ENCODE data around the gene NRP2.

NRP2 gene

GRCh38 chr2:205682239-205682970, at the start of gene NRP2:
Gene NRP2 (plus strand): TSS chr2:205682501. CDS start chr2:205683291, 790 bp downstream.
- Histone ChIP-seq H3K9me3 (ENCODE audit: insufficient read depth, low read length, severe bottlenecking) (no peaks in the 10 kb centered on the region), H3K27ac (ENCODE audit: low read length) (no peak within 1 kb of the TSS), H3K27me3 (ENCODE audit: insufficient read depth, low read length, poor library complexity) (no peaks in the 10 kb centered on the region), H3K4me1 (ENCODE audit: insufficient read depth, low read length) (no peaks in the 10 kb centered on the region), H3K79me2 (ENCODE audit: insufficient read depth, low read length) (no peaks in the 10 kb centered on the region), H3K9ac (ENCODE audit: low read depth, low read length) (no peak within 1 kb of the TSS), H3K4me2 (ENCODE audit: insufficient read depth, low read length) (no peak within 1 kb of the TSS), H3K36me3 (ENCODE audit: insufficient read depth, low read length) (no peaks in the 10 kb centered on the region), H3K4me3 (ENCODE audit: low read depth in 1 of 2, low read length in 2 of 2) (no peak within 1 kb of the TSS), H4K20me1 (ENCODE audit: insufficient read depth, low read length) (no peaks in the 10 kb centered on the region), H2AFZ (ENCODE audit: low read depth, low read length) (no peak within 1 kb of the TSS)
- ATAC-seq (ENCODE audit: insufficient read depth, low read depth) (no peak), DNase-seq (no peak)
- TF ChIP-seq CTCF (IDR thresholded peaks at IDR 0.05; ENCODE audit: borderline replicate concordance, extremely low read depth, low read length, poor library complexity, severe bottlenecking) = no peak
- no peak for TF ChIP-seq EZH2 (IDR thresholded peaks at IDR 0.05; ENCODE audit: borderline replicate concordance, low read depth, low read length, severe bottlenecking)

- Histone ChIP-seq H3K36me3 (ENCODE audit: insufficient read depth, low read length) (no peaks in the 10 kb centered on the region), H3K4me3 (ENCODE audit: low read depth in 1 of 2, low read length in 2 of 2) (no peak overlapping the region), H4K20me1 (ENCODE audit: insufficient read depth, low read length) (no peaks in the 10 kb centered on the region), H3K79me2 (ENCODE audit: insufficient read depth, low read length) (no peaks in the 10 kb centered on the region), H3K9ac (ENCODE audit: low read depth, low read length) (no peak overlapping the region), H3K27ac (ENCODE audit: low read length) (no peak overlapping the region), H3K4me1 (ENCODE audit: insufficient read depth, low read length) (no peaks in the 10 kb centered on the region), H2AFZ (ENCODE audit: low read depth, low read length) (no peak overlapping the region), H3K27me3 (ENCODE audit: insufficient read depth, low read length, poor library complexity) (no peaks in the 10 kb centered on the region), H3K9me3 (ENCODE audit: insufficient read depth, low read length, severe bottlenecking) (no peaks in the 10 kb centered on the region), H3K4me2 (ENCODE audit: insufficient read depth, low read length) (no peak overlapping the region)
- ATAC-seq (ENCODE audit: insufficient read depth, low read depth) (no peak), DNase-seq (no peak)
- TF ChIP-seq EZH2 (IDR thresholded peaks at IDR 0.05; ENCODE audit: borderline replicate concordance, low read depth, low read length, severe bottlenecking) = no peak
- TF ChIP-seq CTCF (IDR thresholded peaks at IDR 0.05; ENCODE audit: borderline replicate concordance, extremely low read depth, low read length, poor library complexity, severe bottlenecking) = no peak
Measured at GRCh38 chr2:205633994-205634393, 48.3 kb upstream of the NRP2 start.

- H3K4me3 ChIP-seq (ENCODE audit: low read depth in 1 of 2, low read length in 2 of 2) = no peak overlapping the region
- DNase-seq (no peak), ATAC-seq (ENCODE audit: insufficient read depth, low read depth) (no peak)
- no peaks in the 10 kb centered on the region for H3K27me3 ChIP-seq (ENCODE audit: insufficient read depth, low read length, poor library complexity)
- H3K9me3 ChIP-seq (ENCODE audit: insufficient read depth, low read length, severe bottlenecking) = peaks cover 3% of the 10 kb centered on the region
- no peak overlapping the region for H3K9ac ChIP-seq (ENCODE audit: low read depth, low read length)
- H3K4me1 ChIP-seq (ENCODE audit: insufficient read depth, low read length) = no peaks in the 10 kb centered on the region
- H3K79me2 ChIP-seq (ENCODE audit: insufficient read depth, low read length) = no peaks in the 10 kb centered on the region
- no peak overlapping the region for H3K4me2 ChIP-seq (ENCODE audit: insufficient read depth, low read length)
- H4K20me1 ChIP-seq (ENCODE audit: insufficient read depth, low read length) = no peaks in the 10 kb centered on the region
- no peaks in the 10 kb centered on the region for H3K36me3 ChIP-seq (ENCODE audit: insufficient read depth, low read length)
- TF ChIP-seq EZH2 (IDR thresholded peaks at IDR 0.05; ENCODE audit: borderline replicate concordance, low read depth, low read length, severe bottlenecking) (no peak), CTCF (IDR thresholded peaks at IDR 0.05; ENCODE audit: borderline replicate concordance, extremely low read depth, low read length, poor library complexity, severe bottlenecking) (no peak)
- no peak overlapping the region for H3K27ac ChIP-seq (ENCODE audit: low read length)
- H2AFZ ChIP-seq (ENCODE audit: low read depth, low read length) = no peak overlapping the region
Measured at GRCh38 chr2:205636549-205637319, 45.6 kb upstream of the NRP2 start.
